Fibroblast of pulmonary artery (primary cell): Measurements from ENCODE around the gene PIEZO1.

Source experiments
- DNase-seq: peaks from one replicate; pipeline ENCODE4 v3.0.0-alpha.2; 2010; ENCODE audit warnings: low read depth
- H3K4me3 ChIP-seq: replicated peaks from 2 replicates; pipeline ENCODE4 v1.5.1; 2011; ENCODE audit warnings: low read depth, mild to moderate bottlenecking, control low read depth, low read length, moderate library complexity
- CTCF ChIP-seq: IDR thresholded peaks from 2 replicates; pipeline ENCODE4 v1.5.1; 2011; ENCODE audit warnings: mild to moderate bottlenecking, control low read depth, low read length, inconsistent platforms; ENCODE audit errors: missing control alignments

Gene PIEZO1

GRCh38 chr16:88730632-88731607, 54.1 kb downstream of the PIEZO1 start:
- H3K4me3 ChIP-seq = no peak overlapping the region
- no peak for TF ChIP-seq CTCF
- DNase-seq = peak; percentile 19

DNA sequence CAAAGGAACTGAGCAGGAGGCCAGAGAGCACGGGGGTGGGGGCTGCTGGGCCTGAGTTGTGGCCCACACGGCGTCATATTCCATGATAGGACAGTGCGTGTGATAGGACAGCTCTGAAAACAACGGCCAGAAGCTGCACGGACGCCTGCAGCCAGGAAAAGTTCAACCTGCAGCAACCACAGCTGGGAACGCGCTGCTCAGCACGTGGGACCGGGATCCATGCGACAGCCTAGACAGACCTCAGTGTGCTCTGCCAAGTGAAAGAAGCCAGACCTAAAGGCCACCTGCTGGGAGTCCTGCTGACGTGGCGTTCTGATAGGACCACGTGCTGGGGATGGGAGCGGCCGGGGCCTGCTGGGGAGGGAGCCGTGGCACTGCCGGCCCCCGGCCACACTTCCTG, 57.1 kb downstream of the PIEZO1 start:
- TF ChIP-seq CTCF = no peak
- H3K4me3 ChIP-seq = no peak overlapping the region
- no peak for DNase-seq

GRCh38 chr16:88726981-88727380, 58.0 kb downstream of the PIEZO1 start:
- no peak for DNase-seq
- no peak overlapping the region for H3K4me3 ChIP-seq
- TF ChIP-seq CTCF = no peak

- no peak overlapping the region for H3K4me3 ChIP-seq
- no peak for TF ChIP-seq CTCF
- no peak for DNase-seq
Measured at GRCh38 chr16:88726408-88726749, 58.6 kb downstream of the PIEZO1 start.

DNA sequence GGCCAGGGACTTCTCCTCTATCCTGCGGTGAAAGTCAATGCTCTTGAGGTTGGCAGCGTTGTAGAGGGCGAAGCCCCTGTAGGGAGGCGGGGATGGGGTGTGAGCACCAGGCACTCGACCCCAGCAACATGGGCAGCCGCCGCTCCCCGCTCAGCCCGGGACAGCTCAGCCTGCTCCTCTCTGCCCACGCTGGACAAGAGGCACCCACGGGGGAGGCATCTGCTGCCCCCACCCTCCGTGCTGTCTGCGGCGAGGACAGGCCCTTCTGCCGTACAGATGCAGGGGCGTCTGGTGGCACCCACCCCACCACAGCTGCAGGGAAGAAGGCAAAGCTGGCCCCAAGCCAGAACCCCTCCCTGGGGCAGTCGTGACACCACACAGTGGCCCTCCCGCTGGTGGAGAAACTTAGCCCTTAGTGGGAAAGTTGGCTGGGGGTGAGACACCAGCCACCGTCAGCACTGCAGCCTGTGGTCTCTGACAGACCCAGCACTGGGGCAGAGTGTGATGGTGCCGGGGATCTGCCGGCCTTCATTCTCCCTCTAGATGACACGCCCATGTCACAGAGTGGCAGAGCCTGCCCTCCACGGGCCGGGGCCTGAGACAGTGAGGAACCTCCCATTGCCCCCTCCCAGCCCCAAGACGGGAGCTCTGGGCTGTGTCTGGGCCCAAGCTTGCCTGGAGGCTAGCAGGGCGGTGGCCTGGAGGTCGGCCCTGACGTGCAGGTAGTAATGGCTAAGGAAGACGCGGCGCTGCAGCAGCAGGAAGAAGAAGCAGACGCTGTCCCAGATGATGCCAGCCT, 59.2 kb downstream of the PIEZO1 start:
- no peak overlapping the region for H3K4me3 ChIP-seq
- TF ChIP-seq CTCF = no peak
- DNase-seq = no peak

- no peak for DNase-seq
- H3K4me3 ChIP-seq = no peak overlapping the region
- TF ChIP-seq CTCF = no peak
Measured at GRCh38 chr16:88724855-88725555, 60.0 kb downstream of the PIEZO1 start.
